HepG2 (cell line): ENCODE measurements around the gene NPTXR. TPM values are rescaled to one million over a fixed set of nuclear protein-coding genes. Genes with fewer than 3 reads are reported as not detected.

Experiments
- ATAC-seq: fragments of 200-7000 bp; cut with Tn5 transposase; 3 replicates; pipeline ENCODE4 v1.9.1; 2020; ENCODE audit warnings: mild to moderate bottlenecking, moderate library complexity
- BruUV-seq: library from RNA; stranded (reverse); fragments of 400-500 nt; replicated peaks from 2 replicates; lab custom pipeline; 2021; lab: Mats Ljungman, UMichigan
- CTCF ChIA-PET: fragments of 300-600 bp; formaldehyde crosslinking; extraction: SDS; loops from one replicate; lab custom pipeline; 2021; ENCODE audit warnings: low total read pairs, inconsistent platforms, low intra/inter-chr PET ratio; lab: Yijun Ruan, JAX
- POLR2A ChIA-PET: fragments of 350-600 bp; sonication (Branson Sonifier 250); formaldehyde crosslinking; loops from one replicate; lab custom pipeline; 2020; ENCODE audit warnings: antibody characterized with exemption, inconsistent platforms; lab: Yijun Ruan, JAX
- DNase-seq: peaks from one replicate; pipeline ENCODE4 v3.0.0-alpha.2; 2015; ENCODE audit warnings: low spot score
- FAIRE-seq: peaks from 3 replicates; lab custom pipeline; 2011; peaks lifted over from hg19 to GRCh38; lab: Jason Lieb, UNC
- H2AFZ ChIP-seq: one replicate; pipeline ENCODE4 v1.6.1; 2011; ENCODE audit warnings: low read length, inconsistent platforms
- H3K27ac ChIP-seq: fragments of 300-600 bp; 3 replicates; pipeline ENCODE4 v1.8.0; 2011; ENCODE audit warnings: mixed run types, mild to moderate bottlenecking, mixed read lengths, low read length, inconsistent platforms; ENCODE audit not compliant: insufficient read depth; ENCODE audit errors: extremely low read length
- H3K27me3 ChIP-seq, 2 experiments: fragments of 200-600 bp in 1 of 2; 2 replicates in 1 of 2; 3 replicates in 1 of 2; pipeline versions ENCODE4 v1.6.0 to v1.8.0; 2011; ENCODE audit warnings: low read length in 2 of 2, mild to moderate bottlenecking in 2 of 2, moderate library complexity in 2 of 2, inconsistent platforms in 1 of 2; ENCODE audit not compliant: insufficient read depth in 2 of 2, control insufficient read depth in 1 of 2
- H3K36me3 ChIP-seq, 2 experiments: fragments of 200-600 bp in 1 of 2; replicated peaks in 1 of 2; 2 replicates in 1 of 2; 3 replicates in 1 of 2; pipeline versions ENCODE4 v1.5.1 to v1.8.0; 2011; ENCODE audit warnings: low read length in 2 of 2, inconsistent platforms in 1 of 2; ENCODE audit not compliant: insufficient read depth in 2 of 2, control insufficient read depth in 1 of 2
- H3K4me1 ChIP-seq: 2 replicates; pipeline ENCODE4 v1.5.1; 2012; ENCODE audit warnings: low read length, inconsistent platforms; ENCODE audit not compliant: insufficient read depth
- H3K4me2 ChIP-seq: 2 replicates; pipeline ENCODE4 v1.6.0; 2011; ENCODE audit warnings: low read depth, low read length, inconsistent platforms
- H3K4me3 ChIP-seq, 3 experiments: fragments of 200-600 bp in 1 of 3; sonication (generic), shearing (Covaris generic) in 1 of 3; replicated peaks in 1 of 3; 2 replicates each; pipeline ENCODE4 v1.5.1; 2011 to 2016; ENCODE audit warnings: low read length in 3 of 3, inconsistent platforms in 2 of 3, low read depth in 2 of 3, mild to moderate bottlenecking in 2 of 3, control low read depth in 1 of 3, mixed read lengths in 1 of 3; ENCODE audit not compliant: insufficient read depth in 1 of 3
- H3K79me2 ChIP-seq: one replicate; pipeline ENCODE4 v1.6.1; 2011; ENCODE audit warnings: low read length, inconsistent platforms; ENCODE audit not compliant: insufficient read depth
- H3K9ac ChIP-seq: 2 replicates; pipeline ENCODE4 v1.6.0; 2011; ENCODE audit warnings: mild to moderate bottlenecking, low read depth, low read length, inconsistent platforms; ENCODE audit not compliant: insufficient read depth
- H3K9me3 ChIP-seq: 2 replicates; pipeline ENCODE4 v1.5.1; 2012; ENCODE audit warnings: mild to moderate bottlenecking, low read length
- H4K20me1 ChIP-seq: 2 replicates; pipeline ENCODE4 v1.6.0; 2011; ENCODE audit warnings: inconsistent platforms, mild to moderate bottlenecking, low read length, moderate library complexity; ENCODE audit not compliant: insufficient read depth
- DMTF1 ChIP-seq: sonication (generic); formaldehyde crosslinking; IDR thresholded peaks from 2 replicates; pipeline ENCODE4 v1.4.0; 2020; ENCODE audit warnings: mild to moderate bottlenecking, missing genetic modification reagents
- MBD4 ChIP-seq: IDR thresholded peaks from 2 replicates; pipeline ENCODE4 v1.6.1; 2012; ENCODE audit warnings: low read length, inconsistent platforms, borderline replicate concordance
- SMARCE1 ChIP-seq: fragments of 450-650 bp; IDR thresholded peaks from 2 replicates; pipeline ENCODE4 v1.6.1; 2017; ENCODE audit warnings: borderline replicate concordance
- SNAPC4 ChIP-seq: sonication (generic); formaldehyde crosslinking; IDR thresholded peaks from 2 replicates; pipeline ENCODE4 v1.4.0; 2020; ENCODE audit warnings: mild to moderate bottlenecking, missing genetic modification reagents
- WGBS: methylation state at CpG from one replicate; pipeline ENCODE4 v1.1.6; 2017; ENCODE audit warnings: low lambda C conversion rate; 5-methylcytosine and 5-hydroxymethylcytosine counted together
- in situ Hi-C: cut with HindIII; loops from 2 replicates; pipeline ENCODE4 v1.10.0; 2017; ENCODE audit warnings: low pct_unique_long_range_greater_than_20kb; ENCODE audit not compliant: extremely low pct_ligation_motif_present
- intact Hi-C: fragments of 100-400 bp; cut with micrococcal nuclease; formaldehyde crosslinking; loops from one replicate; pipeline ENCODE4 v1.10.0; 2022; ENCODE audit not compliant: unreplicated experiment
- polyA plus RNA-seq, 8 experiments: library from polyadenylated mRNA; depleted of rRNA in 3 of 8; stranded (reverse) in 7 of 8; unstranded in 1 of 8; fragments of >200 nt; fragmentation: Illumina TruSeq in 4 of 8; extraction: Trizol in 4 of 8; gene quantifications; 2 replicates each; pipeline versions ENCODE4 v1.2.1 to v1.2.3, GENCODE V29; 2011 to 2016; ENCODE audit warnings: low read depth in 4 of 8, missing spikeins in 1 of 8, mixed read lengths in 1 of 8; ENCODE audit not compliant: insufficient read depth in 1 of 8
- total RNA-seq, 5 experiments: library from RNA; depleted of rRNA; stranded (reverse); fragments of >200 nt; fragmentation: Illumina TruSeq; extraction: Trizol; gene quantifications; 2 replicates each; pipeline ENCODE4 v1.2.3, GENCODE V29; 2016; ENCODE audit warnings: low read depth in 1 of 5

Gene NPTXR
- total and polyA plus RNA-seq, 2 of the 13 experiments (the other 11 are each of a cell fraction or from before 2014, with no cell fraction given), result 2.6 to 4.8 TPM

GRCh38 chr22:38782402-38783094, 61.3 kb downstream of the NPTXR start:
- FAIRE-seq, result no peak
- no peaks in the 10 kb centered on the region for H4K20me1 ChIP-seq
- no peaks in the 10 kb centered on the region for H3K4me1 ChIP-seq
- no peak for DNase-seq
- no peak overlapping the region for H3K4me3 ChIP-seq
- H3K9ac ChIP-seq, result no peak overlapping the region
- no peaks in the 10 kb centered on the region for H3K27me3 ChIP-seq
- in situ Hi-C loops, result no loop called here
- intact Hi-C loops, result no loop called here
- ChIA-PET POLR2A (no interaction called here), CTCF (no interaction called here)
- no peak overlapping the region for H2AFZ ChIP-seq
- H3K4me2 ChIP-seq, result no peak overlapping the region
- no peak overlapping the region for H3K27ac ChIP-seq
- BruUV-seq, result no TSS peak
- no peaks in the 10 kb centered on the region for H3K36me3 ChIP-seq
- no peaks in the 10 kb centered on the region for H3K9me3 ChIP-seq
- no peaks in the 10 kb centered on the region for H3K79me2 ChIP-seq
- 81% methylated on average over 13 of the region's 13 CpGs for WGBS
- TF ChIP-seq SNAPC4 (CRISPR knock-in tag), result no peak
- no peak for TF ChIP-seq DMTF1 (CRISPR knock-in tag)
- no peak for TF ChIP-seq MBD4
- TF ChIP-seq SMARCE1, result no peak
- ATAC-seq, result no peak
